GM23248 (cell line): ENCODE data around the gene LRRC30. TPM values are rescaled to one million over a fixed set of nuclear protein-coding genes. Genes with fewer than 3 reads are reported as not detected.

ENCODE experiments used
- DNase-seq: peaks from one replicate; pipeline ENCODE4 v3.0.0-alpha.2; 2015
- H2AFZ ChIP-seq: fragments of 200-600 bp; sonication (generic); 2 replicates; pipeline ENCODE4 v1.6.1; 2016; ENCODE audit warnings: antibody characterized with exemption
- H3F3A ChIP-seq: fragments of 200-600 bp; sonication (generic); 2 replicates; pipeline ENCODE4 v1.6.1; 2016; ENCODE audit warnings: mild to moderate bottlenecking, antibody characterized with exemption, mixed run types; ENCODE audit not compliant: insufficient read depth
- H3K27ac ChIP-seq: fragments of 200-600 bp; sonication (generic); 2 replicates; pipeline ENCODE4 v1.5.1; 2016; ENCODE audit warnings: mild to moderate bottlenecking
- H3K27me3 ChIP-seq: fragments of 200-600 bp; sonication (generic); replicated peaks from 2 replicates; pipeline ENCODE4 v1.6.1; 2016; ENCODE audit warnings: mild to moderate bottlenecking; ENCODE audit not compliant: insufficient read depth
- H3K36me3 ChIP-seq: fragments of 200-600 bp; sonication (generic); 2 replicates; pipeline ENCODE4 v1.6.1; 2016; ENCODE audit warnings: low read depth, mild to moderate bottlenecking
- H3K4me1 ChIP-seq: fragments of 200-600 bp; sonication (generic); 2 replicates; pipeline ENCODE4 v1.6.1; 2016; ENCODE audit warnings: mild to moderate bottlenecking; ENCODE audit not compliant: insufficient read depth
- H3K4me2 ChIP-seq: fragments of 200-600 bp; sonication (generic); one replicate; pipeline ENCODE4 v1.6.1; 2016; ENCODE audit warnings: mild to moderate bottlenecking; ENCODE audit not compliant: unreplicated experiment
- H3K4me3 ChIP-seq: fragments of 200-600 bp; sonication (generic); 2 replicates; pipeline ENCODE4 v1.5.1; 2016; ENCODE audit warnings: mild to moderate bottlenecking
- H3K79me2 ChIP-seq: fragments of 200-600 bp; sonication (generic); 2 replicates; pipeline ENCODE4 v1.6.1; 2016; ENCODE audit warnings: mild to moderate bottlenecking; ENCODE audit not compliant: insufficient read depth
- H3K9ac ChIP-seq: fragments of 200-600 bp; sonication (generic); 2 replicates; pipeline ENCODE4 v1.6.1; 2016; ENCODE audit warnings: mild to moderate bottlenecking
- H3K9me2 ChIP-seq: fragments of 200-600 bp; sonication (generic); 2 replicates; pipeline ENCODE4 v1.6.1; 2016; ENCODE audit warnings: mixed run types, mild to moderate bottlenecking, moderate library complexity; ENCODE audit not compliant: insufficient read depth
- H3K9me3 ChIP-seq: fragments of 200-600 bp; sonication (generic); one replicate; pipeline ENCODE4 v1.6.1; 2017; ENCODE audit warnings: low read depth
- H4K20me1 ChIP-seq: fragments of 200-600 bp; sonication (generic); 2 replicates; pipeline ENCODE4 v1.6.0; 2016; ENCODE audit not compliant: insufficient read depth
- EZH2 ChIP-seq: fragments of 200-600 bp; sonication (generic); IDR thresholded peaks from 2 replicates; pipeline ENCODE4 v1.6.1; 2018; ENCODE audit warnings: antibody characterized with exemption, mild to moderate bottlenecking; ENCODE audit not compliant: insufficient read depth, poor library complexity, severe bottlenecking
- EZH2phosphoT487 ChIP-seq: fragments of 200-600 bp; sonication (generic); IDR thresholded peaks from 2 replicates; pipeline ENCODE4 v1.6.1; 2018; ENCODE audit warnings: antibody characterized with exemption, moderate library complexity, mild to moderate bottlenecking, low read depth; ENCODE audit not compliant: insufficient read depth
- whole genome bisulfite sequencing, 2 experiments: methylation state at CpG; one replicate each; pipeline ENCODE4 v1.1.6; 2015 to 2017; ENCODE audit warnings: low lambda C conversion rate in 2 of 2, low coverage in 1 of 2; ENCODE audit errors: missing lambda C conversion rate in 2 of 2; 5-methylcytosine and 5-hydroxymethylcytosine counted together
- in situ Hi-C: fragments of 300-500 bp; cut with MboI; formaldehyde crosslinking; loops from 2 replicates; pipeline ENCODE4 v1.15.0; 2020
- polyA plus RNA-seq: library from polyadenylated mRNA; unstranded; fragments of >200 nt; fragmentation: Nextera tagmentation; extraction: Ambion mirVana; gene quantifications from 2 replicates; pipeline ENCODE4 v1.2.1, GENCODE V29; 2016
- total RNA-seq: library from RNA; depleted of rRNA; stranded (reverse); fragments of >200 nt; shearing (Covaris generic); gene quantifications from 2 replicates; pipeline ENCODE4 v1.2.3, GENCODE V29; 2014

Gene LRRC30
- total and polyA plus RNA-seq, 2 experiments from 2014 or later: not detected

DNA sequence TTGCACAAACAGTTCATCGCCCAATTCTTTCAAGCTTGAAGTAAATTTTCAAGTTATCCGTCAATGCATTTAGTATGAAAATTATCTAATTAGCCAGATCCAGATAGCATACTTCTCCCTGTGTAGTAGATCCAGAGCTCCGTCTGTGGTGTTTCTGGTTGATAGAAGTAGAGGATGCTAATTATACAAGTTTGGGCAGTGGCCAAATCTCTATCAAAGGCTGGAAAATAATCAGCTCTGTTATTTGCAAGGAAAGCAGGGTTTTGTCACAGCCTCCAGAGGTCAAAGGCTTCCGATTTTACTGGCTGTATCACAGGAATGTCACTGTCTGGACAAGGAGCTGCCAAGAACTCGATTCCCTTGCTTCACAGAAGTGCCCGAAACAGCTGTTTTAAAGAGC lies 28.6 kb downstream of the LRRC30 start:
- no peaks in the 10 kb centered on the region for H3K9me3 ChIP-seq
- no peaks in the 10 kb centered on the region for H3K36me3 ChIP-seq
- no peaks in the 10 kb centered on the region; the same call in 1 of the 2 replicates for H3K27me3 ChIP-seq
- H3F3A ChIP-seq: no peaks in the 10 kb centered on the region
- H3K9ac ChIP-seq: no peak overlapping the region
- H3K4me2 ChIP-seq: no peak overlapping the region
- TF ChIP-seq EZH2: no peak
- TF ChIP-seq EZH2phosphoT487: no peak
- in situ Hi-C loops: no loop called here
- H3K27ac ChIP-seq: no peak overlapping the region
- H4K20me1 ChIP-seq: no peaks in the 10 kb centered on the region
- 46 to 60% methylated on average over 6 of the region's 6 CpGs for WGBS, 2 experiments
- no peaks in the 10 kb centered on the region for H3K9me2 ChIP-seq
- DNase-seq: no peak
- H3K4me1 ChIP-seq: no peaks in the 10 kb centered on the region
- H2AFZ ChIP-seq: no peak overlapping the region
- no peak overlapping the region for H3K4me3 ChIP-seq
- H3K79me2 ChIP-seq: no peaks in the 10 kb centered on the region

DNA sequence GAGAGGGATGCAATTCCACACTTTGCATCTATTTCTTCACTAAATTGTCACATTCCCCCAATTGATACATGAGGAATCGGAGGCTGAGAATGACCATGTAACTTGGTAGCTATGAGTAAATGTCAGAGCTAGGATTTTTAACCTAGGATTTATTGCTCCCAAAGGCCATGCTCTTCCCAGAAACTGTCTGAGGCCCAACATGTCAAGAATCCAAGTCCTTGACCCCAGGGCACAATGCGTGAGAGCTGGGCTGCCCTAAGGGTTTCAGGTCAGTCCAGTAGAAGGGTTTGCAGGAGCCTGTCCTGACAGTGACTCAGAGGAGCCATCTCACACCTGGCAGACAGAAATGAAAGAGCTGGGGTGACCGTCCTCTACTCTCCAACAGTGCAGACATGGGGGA lies 30.3 kb downstream of the LRRC30 start:
- H4K20me1 ChIP-seq: no peaks in the 10 kb centered on the region
- no peaks in the 10 kb centered on the region for H3K79me2 ChIP-seq
- H3K9me2 ChIP-seq: no peaks in the 10 kb centered on the region
- no peak overlapping the region for H3K9ac ChIP-seq
- H3K9me3 ChIP-seq: no peaks in the 10 kb centered on the region
- H3K4me3 ChIP-seq: no peak overlapping the region
- in situ Hi-C loops: loop anchor here (10.0 kb wide), 1 partner anchor 1134 kb away; no protein-coding TSS in a partner anchor
- no peak for TF ChIP-seq EZH2
- TF ChIP-seq EZH2phosphoT487: no peak
- 76 to 87% methylated on average over 3 of the region's 3 CpGs for whole genome bisulfite sequencing, 2 experiments
- H3K36me3 ChIP-seq: no peaks in the 10 kb centered on the region
- no peaks in the 10 kb centered on the region for H3F3A ChIP-seq
- no peak overlapping the region for H3K4me2 ChIP-seq
- no peak overlapping the region for H3K27ac ChIP-seq
- DNase-seq: no peak
- H2AFZ ChIP-seq: no peak overlapping the region
- H3K27me3 ChIP-seq: no peaks in the 10 kb centered on the region; the same call in 1 of the 2 replicates
- H3K4me1 ChIP-seq: no peaks in the 10 kb centered on the region

DNA sequence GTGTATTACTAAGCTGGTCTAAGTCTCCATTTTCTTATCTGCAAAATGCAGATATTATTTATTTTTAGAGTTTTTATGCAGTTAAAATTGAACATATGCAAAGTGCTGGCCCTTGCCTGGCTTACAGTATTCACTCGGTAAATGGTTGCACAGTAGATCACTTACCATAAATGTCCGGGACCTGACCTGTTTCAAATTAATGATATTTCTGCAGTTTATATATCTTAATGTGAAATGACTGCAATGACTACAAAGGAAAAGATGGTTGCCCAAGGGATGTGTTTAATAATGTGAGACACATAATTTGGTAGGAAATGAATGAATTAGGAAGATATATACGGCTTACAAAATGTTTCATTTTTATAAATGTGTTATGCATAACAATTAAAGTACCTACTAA lies 37.1 kb downstream of the LRRC30 start:
- Histone ChIP-seq H2AFZ (no peak overlapping the region), H3K4me2 (no peak overlapping the region), H3K79me2 (no peaks in the 10 kb centered on the region), H3K36me3 (no peaks in the 10 kb centered on the region), H3K9me3 (no peaks in the 10 kb centered on the region), H3K27ac (no peak overlapping the region), H3K9me2 (no peaks in the 10 kb centered on the region), H4K20me1 (no peaks in the 10 kb centered on the region), H3K27me3 (no peaks in the 10 kb centered on the region), H3K4me3 (no peak overlapping the region), H3F3A (0 out of 2 replicates have a peak, but pooled peaks cover 4% of the 10 kb centered on the region), H3K9ac (no peak overlapping the region), H3K4me1 (peaks cover 6% of the 10 kb centered on the region)
- TF ChIP-seq EZH2phosphoT487 (no peak), EZH2 (no peak)
- no peak for DNase-seq
- in situ Hi-C loops: loop anchor here (10.0 kb wide), 1 partner anchor 1127 kb away; no protein-coding TSS in a partner anchor
- 92 to 95% methylated on average over 3 of the region's 3 CpGs for WGBS, 2 experiments

DNA sequence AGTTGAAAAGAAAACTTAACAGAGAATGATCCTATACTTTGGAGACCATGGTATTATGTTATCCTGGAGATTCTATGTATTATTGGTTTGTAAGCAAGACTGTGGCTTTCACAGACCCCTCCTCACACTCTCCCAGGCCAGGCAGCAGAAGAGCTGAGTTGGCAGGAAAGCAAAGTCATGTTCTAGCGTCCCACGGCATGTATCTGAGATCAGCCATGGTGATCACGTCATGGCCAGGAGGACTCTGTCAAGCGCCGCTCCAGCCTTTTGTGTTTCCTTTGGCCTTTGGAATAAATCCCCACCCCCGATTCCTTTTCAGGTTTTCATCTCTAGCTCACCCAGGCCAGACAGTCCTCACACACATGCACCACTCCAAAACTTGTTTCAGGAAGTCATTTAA lies 39.1 kb downstream of the LRRC30 start:
- DNase-seq: no peak
- Histone ChIP-seq H3K79me2 (no peaks in the 10 kb centered on the region), H3K4me1 (peaks cover 17% of the 10 kb centered on the region), H3K4me2 (no peak overlapping the region), H3K27ac (no peak overlapping the region), H2AFZ (no peak overlapping the region), H3K36me3 (no peaks in the 10 kb centered on the region), H3F3A (0 out of 2 replicates have a peak, but pooled peaks cover 4% of the 10 kb centered on the region), H3K9me3 (no peaks in the 10 kb centered on the region), H4K20me1 (no peaks in the 10 kb centered on the region), H3K4me3 (no peak overlapping the region), H3K9me2 (no peaks in the 10 kb centered on the region), H3K27me3 (no peaks in the 10 kb centered on the region), H3K9ac (no peak overlapping the region)
- in situ Hi-C loops: loop anchor here (10.0 kb wide), 1 partner anchor 1125 kb away; no protein-coding TSS in a partner anchor
- 79 to 85% methylated on average over 6 of the region's 6 CpGs for WGBS, 2 experiments
- TF ChIP-seq EZH2phosphoT487: no peak
- no peak for TF ChIP-seq EZH2
